Ovary (tissue), 9 donors: ENCODE results near the gene SEC22C. TPM values are rescaled to one million over a fixed set of nuclear protein-coding genes. Genes with fewer than 3 reads are reported as not detected.

Experiments
- DNase-seq, 5 donors: peaks; one replicate each; pipeline ENCODE4 v3.0.0-alpha.2; 2019 to 2020
- H3K27ac ChIP-seq, 2 donors: fragments of 200-600 bp; one replicate each; pipeline versions ENCODE4 v1.5.1 to v1.8.0; 2019 to 2022
- H3K27me3 ChIP-seq: fragments of 200-600 bp; one replicate; pipeline ENCODE4 v1.8.0; 2022
- H3K36me3 ChIP-seq: fragments of 200-600 bp; sonication (generic); one replicate; pipeline ENCODE4 v1.5.1; 2019
- H3K4me1 ChIP-seq: one replicate; pipeline ENCODE4 v1.8.1; 2013; ENCODE audit warnings: mild to moderate bottlenecking, moderate library complexity; ENCODE audit not compliant: insufficient read depth
- H3K4me3 ChIP-seq: fragments of 200-600 bp; sonication (generic); one replicate; pipeline ENCODE4 v1.5.1; 2017
- H3K9me3 ChIP-seq, 2 donors: fragments of 200-600 bp in 1 of 2; sonication (generic) in 1 of 2; one replicate each; pipeline versions ENCODE4 v1.5.1 to v1.8.1; 2013 to 2019; ENCODE audit warnings: mild to moderate bottlenecking in 1 of 2, moderate library complexity in 1 of 2
- EP300 ChIP-seq: sonication (generic); formaldehyde crosslinking; IDR thresholded peaks from one replicate; pipeline ENCODE4 v1.6.1; 2017; ENCODE audit warnings: antibody characterized with exemption
- POLR2A ChIP-seq: fragments of 450-650 bp; IDR thresholded peaks from one replicate; pipeline ENCODE4 v1.6.1; 2017; ENCODE audit warnings: antibody characterized with exemption, mild to moderate bottlenecking, moderate library complexity
- WGBS, 3 donors: extraction: QIAGEN DNeasy Blood & Tissue Kit in 1 of 3; methylation state at CpG; one replicate each; pipeline versions ENCODE4 v1.1.5 to v1.1.7; 2013 to 2017; 5-methylcytosine and 5-hydroxymethylcytosine counted together
- intact Hi-C, 4 donors: fragments of 100-400 bp; cut with DNase I; formaldehyde crosslinking; loops; one replicate each; pipeline versions ENCODE4 v1.11.0 to v1.15.1; 2022 to 2023
- polyA plus RNA-seq, 2 donors: library from polyadenylated mRNA; stranded (reverse); fragments of 200-250 nt in 1 of 2; fragments of 350-450 nt in 1 of 2; fragmentation: Illumina TruSeq in 1 of 2; extraction: RNeasy Lipid Tissue Mini Kit (QIAGEN cat#74804) in 1 of 2; gene quantifications; one replicate each; pipeline ENCODE4 v1.2.3, GENCODE V29; 2013 to 2014
- total RNA-seq, 7 donors: library from RNA; depleted of rRNA in 2 of 7; stranded (reverse); fragments of >200 nt in 2 of 7; fragmentation: NEBNext Ultra II Directional in 3 of 7; extraction: Animal tissue kit (Norgen Biotek cat#: 25700) in 3 of 7; gene quantifications; one replicate each; pipeline versions ENCODE4 v1.1.0 to v1.2.4, GENCODE V29; 2016 to 2023
- TF ChIP-seq, protein P1 (sequence below), 3 donors: fragments of 450-650 bp in 2 of 3; fragments of 200-600 bp in 1 of 3; IDR thresholded peaks; one replicate each; pipeline versions ENCODE4 v1.5.1 to v1.8.0; 2016 to 2022; ENCODE audit warnings: antibody characterized with exemption in 3 of 3, mild to moderate bottlenecking in 1 of 3
- donor health status: DM: no; HTN: no; CAD: no; lungs with moderate emphysema.
- donor health status: DM: no; HTN: no; CAD: no.
- donor health status: Bipolar disorder and iron deficiency.
- donor health status: DM: yes; HTN: yes; CAD: no.
- donor health status: DM: no; HTN: no; CAD: no.
- donor health status: DM: yes; HTN: yes; CAD: no.

SEC22C gene
- total and polyA plus RNA-seq, 9 donors, result 31.4 to 68.5 (median 46.0) TPM

DNA sequence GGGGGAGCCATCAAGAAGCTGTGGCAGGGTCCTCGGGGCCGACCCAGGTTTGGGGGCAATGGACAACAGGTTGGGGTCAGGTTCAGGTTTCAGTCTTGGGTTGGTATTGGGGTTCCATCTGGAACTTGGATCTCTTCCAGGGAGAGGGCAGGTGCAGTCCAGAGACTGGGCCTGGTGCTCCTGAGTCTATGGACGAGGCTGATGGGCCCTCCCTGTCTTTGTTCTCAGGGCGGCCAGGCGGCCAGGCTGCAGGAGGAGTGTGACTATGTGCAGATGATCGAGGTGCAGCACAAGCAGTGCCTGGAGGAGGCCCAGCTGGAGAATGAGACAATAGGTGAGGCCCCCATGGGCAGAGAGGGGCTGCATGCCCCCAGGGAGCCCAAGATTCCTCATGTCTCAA lies 68.2 kb downstream of the SEC22C start:
- WGBS, 3 donors, result 89 to 94% (median 93%) methylated on average over 6 of the region's 6 CpGs
- H3K27me3 ChIP-seq, result no peaks in the 10 kb centered on the region
- H3K4me1 ChIP-seq, result no peaks in the 10 kb centered on the region
- intact Hi-C loops, result no loop called here
- no peak overlapping the region for H3K27ac ChIP-seq
- DNase-seq, result no peak
- TF ChIP-seq, protein P1, sequence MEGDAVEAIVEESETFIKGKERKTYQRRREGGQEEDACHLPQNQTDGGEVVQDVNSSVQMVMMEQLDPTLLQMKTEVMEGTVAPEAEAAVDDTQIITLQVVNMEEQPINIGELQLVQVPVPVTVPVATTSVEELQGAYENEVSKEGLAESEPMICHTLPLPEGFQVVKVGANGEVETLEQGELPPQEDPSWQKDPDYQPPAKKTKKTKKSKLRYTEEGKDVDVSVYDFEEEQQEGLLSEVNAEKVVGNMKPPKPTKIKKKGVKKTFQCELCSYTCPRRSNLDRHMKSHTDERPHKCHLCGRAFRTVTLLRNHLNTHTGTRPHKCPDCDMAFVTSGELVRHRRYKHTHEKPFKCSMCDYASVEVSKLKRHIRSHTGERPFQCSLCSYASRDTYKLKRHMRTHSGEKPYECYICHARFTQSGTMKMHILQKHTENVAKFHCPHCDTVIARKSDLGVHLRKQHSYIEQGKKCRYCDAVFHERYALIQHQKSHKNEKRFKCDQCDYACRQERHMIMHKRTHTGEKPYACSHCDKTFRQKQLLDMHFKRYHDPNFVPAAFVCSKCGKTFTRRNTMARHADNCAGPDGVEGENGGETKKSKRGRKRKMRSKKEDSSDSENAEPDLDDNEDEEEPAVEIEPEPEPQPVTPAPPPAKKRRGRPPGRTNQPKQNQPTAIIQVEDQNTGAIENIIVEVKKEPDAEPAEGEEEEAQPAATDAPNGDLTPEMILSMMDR (IDR thresholded peaks at IDR 0.05), result no peak
- no peak for TF ChIP-seq POLR2A
- TF ChIP-seq EP300, result no peak
- no peak overlapping the region for H3K4me3 ChIP-seq
- no peaks in the 10 kb centered on the region for H3K9me3 ChIP-seq
- H3K36me3 ChIP-seq, result no peaks in the 10 kb centered on the region

DNA sequence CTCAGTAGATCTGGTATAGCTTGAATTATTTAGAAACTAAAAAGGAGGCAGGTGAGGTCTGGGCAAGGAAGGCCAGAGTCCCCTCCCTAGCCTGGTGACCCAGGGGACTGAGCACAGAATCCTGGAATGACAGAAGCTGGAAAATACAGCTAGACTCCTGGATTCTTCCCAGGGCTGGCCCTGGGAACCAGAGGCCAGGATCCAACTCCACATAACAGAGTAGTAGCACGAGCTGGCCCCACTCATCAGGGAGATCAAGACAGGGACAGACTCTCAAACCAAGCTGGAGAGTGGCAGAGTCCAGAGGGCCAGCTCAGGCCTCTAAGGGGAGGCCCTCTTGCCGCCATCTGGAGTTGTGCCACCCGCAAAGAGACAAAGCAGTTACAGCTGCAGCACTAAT lies 68.6 kb downstream of the SEC22C start:
- DNase-seq, result no peak
- Histone ChIP-seq H3K27ac (no peak overlapping the region), H3K4me1 (no peaks in the 10 kb centered on the region), H3K4me3 (no peak overlapping the region), H3K36me3 (no peaks in the 10 kb centered on the region), H3K27me3 (no peaks in the 10 kb centered on the region), H3K9me3 (no peaks in the 10 kb centered on the region)
- intact Hi-C loops, result no loop called here
- 86 to 96% (median 96%) methylated on average over 3 of the region's 3 CpGs for WGBS, 3 donors
- no peak for TF ChIP-seq POLR2A
- TF ChIP-seq, protein P1 (IDR thresholded peaks at IDR 0.05), result no peak
- no peak for TF ChIP-seq EP300

DNA sequence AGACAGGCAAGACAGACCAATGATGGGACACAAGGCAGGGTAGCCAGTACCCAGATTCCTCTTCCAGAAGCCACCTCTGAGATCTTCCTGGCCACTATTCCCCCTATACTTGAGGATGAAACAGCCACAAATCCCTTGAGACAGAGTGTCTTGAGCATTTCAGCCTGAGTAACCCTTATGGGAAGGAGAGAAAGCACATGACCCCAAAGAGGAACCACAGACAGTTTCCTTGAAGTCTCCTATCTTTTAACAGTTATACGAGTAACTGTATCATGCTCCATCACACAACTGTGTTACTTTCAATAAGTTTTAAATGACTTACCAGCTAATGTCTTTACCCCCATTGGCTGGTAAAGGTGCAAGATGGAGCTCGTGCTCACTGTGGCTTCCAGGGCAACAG lies 70.0 kb downstream of the SEC22C start:
- 80 to 90% (median 82%) methylated on average over 2 of the region's 2 CpGs for WGBS, 3 donors

DNA sequence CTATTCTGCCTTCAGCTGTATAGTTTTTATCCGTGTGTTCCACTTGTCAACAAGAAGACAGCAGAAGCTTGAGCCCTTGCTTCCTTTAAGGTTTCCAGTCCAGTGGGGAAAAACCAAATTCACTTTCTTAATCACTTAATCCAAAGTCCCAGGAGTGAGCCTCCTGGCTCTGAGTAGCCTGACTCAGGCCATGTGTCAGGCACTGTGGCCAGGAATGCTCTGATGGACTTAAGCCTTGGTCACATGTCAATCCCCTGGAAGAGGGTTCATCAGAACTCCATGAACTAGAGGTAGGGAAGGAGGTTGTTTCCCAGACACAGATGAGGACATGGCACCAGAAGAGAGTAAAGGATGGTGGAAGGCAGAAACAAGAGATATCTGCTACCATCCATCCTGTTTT lies 70.6 kb downstream of the SEC22C start:
- H3K4me3 ChIP-seq, result no peak overlapping the region
- no peak for DNase-seq
- no peak overlapping the region for H3K27ac ChIP-seq
- H3K9me3 ChIP-seq, result no peaks in the 10 kb centered on the region
- 73 to 84% (median 81%) methylated on average over 1 of the region's 1 CpG for WGBS, 3 donors
- TF ChIP-seq POLR2A, result no peak
- no peak for TF ChIP-seq EP300
- TF ChIP-seq, protein P1 (IDR thresholded peaks at IDR 0.05), result no peak
- H3K27me3 ChIP-seq, result no peaks in the 10 kb centered on the region
- no peaks in the 10 kb centered on the region for H3K36me3 ChIP-seq
- intact Hi-C loops, result no loop called here
- no peaks in the 10 kb centered on the region for H3K4me1 ChIP-seq

More for the DNA sequence above, 70.0 kb downstream of the SEC22C start:
- DNase-seq, result no peak
- Histone ChIP-seq H3K27ac (no peak overlapping the region), H3K4me1 (no peaks in the 10 kb centered on the region), H3K9me3 (no peaks in the 10 kb centered on the region), H3K27me3 (no peaks in the 10 kb centered on the region), H3K36me3 (no peaks in the 10 kb centered on the region), H3K4me3 (no peak overlapping the region)
- intact Hi-C loops, result no loop called here
- TF ChIP-seq EP300, result no peak
- TF ChIP-seq POLR2A, result no peak

DNA sequence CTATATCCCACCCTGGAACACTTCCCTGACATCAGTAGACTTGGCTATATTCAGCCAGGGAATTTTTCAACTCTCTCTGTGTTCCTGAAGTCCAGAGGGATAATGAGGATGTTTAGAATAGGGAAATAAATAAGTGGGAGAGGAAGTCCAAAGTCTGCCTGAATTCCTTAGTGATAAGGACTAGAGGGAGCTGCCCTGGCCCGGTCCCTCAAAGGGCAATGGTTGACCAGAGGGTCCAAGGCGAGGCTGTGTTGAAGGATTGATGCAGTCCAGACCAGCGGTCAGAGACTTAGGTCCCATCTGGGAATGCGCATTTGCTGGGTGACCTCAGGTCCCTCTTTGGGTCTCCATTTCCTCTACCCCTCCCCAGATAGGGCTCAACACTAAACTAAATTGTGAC lies 71.4 kb downstream of the SEC22C start:
- no peak overlapping the region for H3K4me3 ChIP-seq
- H3K27me3 ChIP-seq, result no peaks in the 10 kb centered on the region
- DNase-seq, result no peak
- no peaks in the 10 kb centered on the region for H3K36me3 ChIP-seq
- no peak overlapping the region for H3K27ac ChIP-seq
- TF ChIP-seq, protein P1 (IDR thresholded peaks at IDR 0.05), result no peak
- no peak for TF ChIP-seq EP300
- no peak for TF ChIP-seq POLR2A
- no peaks in the 10 kb centered on the region for H3K9me3 ChIP-seq
- no peaks in the 10 kb centered on the region for H3K4me1 ChIP-seq
- 24 to 43% (median 33%) methylated on average over 4 of the region's 4 CpGs for WGBS, 3 donors
- intact Hi-C loops, result no loop called here
